ENCODE data around the gene RIIAD1.
"Not testable (repeated sequence)": the region's sequence is repeated elsewhere in the genome, so short reads cannot be mapped to it uniquely, and the experiment has no call there.

Gene RIIAD1

GRCh38 chr1:151733126-151733525, 11.8 kb downstream of the RIIAD1 start:
- CTCF ChIA-PET = interaction anchor here (0.6 to 2.6 kb wide), 2 partner anchors 8 to 139 kb away, joined by 4 to 16 read pairs; no protein-coding TSS in a partner anchor
- DNase-seq (ENCODE audit: extremely low spot score) = no peak
- POLR2A ChIA-PET = no interaction called here
- TF ChIP-seq SUZ12 (IDR thresholded peaks at IDR 0.05) (no peak), ARNT (IDR thresholded peaks at IDR 0.05) (no peak), ELF4 (IDR thresholded peaks at IDR 0.05) (no peak), HDGF (IDR thresholded peaks at IDR 0.05; ENCODE audit: borderline replicate concordance) (no peak), CTBP1 (IDR thresholded peaks at IDR 0.05; ENCODE audit: borderline replicate concordance) (no peak), FOXK2 (IDR thresholded peaks at IDR 0.05) (no peak), PKNOX1 (IDR thresholded peaks at IDR 0.05) (no peak), TARDBP (IDR thresholded peaks at IDR 0.05) (no peak), FOXA1 (IDR thresholded peaks at IDR 0.05) (no peak), NFRKB (IDR thresholded peaks at IDR 0.05) (no peak), FOXM1 (IDR thresholded peaks at IDR 0.05; ENCODE audit: borderline replicate concordance) (no peak), ZNF384 (IDR thresholded peaks at IDR 0.05) (no peak), L3MBTL2 (conservative IDR thresholded peaks at IDR 0.05) (no peak), SP1 (IDR thresholded peaks at IDR 0.05) (no peak), LEF1 (IDR thresholded peaks at IDR 0.05; ENCODE audit: borderline replicate concordance) (no peak), BHLHE40 (IDR thresholded peaks at IDR 0.05; ENCODE audit: borderline replicate concordance) (no peak)

- POLR2A ChIA-PET; DNase-seq (ENCODE audit: extremely low spot score): not testable (repeated sequence)
- CTCF ChIA-PET = interaction anchor here (0.8 to 2.6 kb wide), 7 partner anchors 11 to 393 kb away, joined by 3 to 16 read pairs (median 6); partner anchors contain the start of genes CELF3 and TUFT1
These were observed 12.7 kb downstream of the RIIAD1 start for GRCh38 chr1:151733995-151734394.

GRCh38 chr1:151737026-151737425, 15.7 kb downstream of the RIIAD1 start:
- CTCF ChIA-PET = no interaction called here
- no peak for DNase-seq (ENCODE audit: extremely low spot score)

DNA sequence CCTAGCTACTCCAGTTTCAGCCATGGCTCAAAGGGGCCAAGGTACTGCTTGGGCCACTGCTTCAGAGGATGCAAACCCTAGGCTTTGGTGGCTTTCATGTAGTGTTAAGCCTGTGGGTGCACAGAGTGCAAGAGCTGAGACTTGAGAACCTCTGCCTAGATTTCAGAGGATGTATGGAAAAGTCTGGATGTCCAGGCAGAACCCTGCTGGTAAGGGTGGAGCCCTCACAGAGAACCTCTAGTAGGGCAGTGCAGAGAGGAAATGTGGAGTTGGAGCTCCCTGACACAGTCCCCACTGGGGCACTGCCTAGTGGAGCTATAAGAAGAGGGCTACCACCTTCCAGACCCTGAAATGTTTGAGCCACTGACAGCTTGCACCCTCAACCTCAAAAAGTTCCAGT, 16.2 kb downstream of the RIIAD1 start:
- no peak for DNase-seq (ENCODE audit: extremely low spot score)
- ChIA-PET POLR2A (no interaction called here), CTCF (no interaction called here)
- TF ChIP-seq FOXA1 (IDR thresholded peaks at IDR 0.05) (no peak), NFRKB (IDR thresholded peaks at IDR 0.05) (no peak), BHLHE40 (IDR thresholded peaks at IDR 0.05; ENCODE audit: borderline replicate concordance) (no peak), FOXM1 (IDR thresholded peaks at IDR 0.05; ENCODE audit: borderline replicate concordance) (no peak), TARDBP (IDR thresholded peaks at IDR 0.05) (no peak), LEF1 (IDR thresholded peaks at IDR 0.05; ENCODE audit: borderline replicate concordance) (no peak), PKNOX1 (IDR thresholded peaks at IDR 0.05) (no peak), HDGF (IDR thresholded peaks at IDR 0.05; ENCODE audit: borderline replicate concordance) (no peak), L3MBTL2 (conservative IDR thresholded peaks at IDR 0.05) (no peak), SUZ12 (IDR thresholded peaks at IDR 0.05) (no peak), SP1 (IDR thresholded peaks at IDR 0.05) (no peak), ARNT (IDR thresholded peaks at IDR 0.05) (no peak), FOXK2 (IDR thresholded peaks at IDR 0.05) (no peak), CTBP1 (IDR thresholded peaks at IDR 0.05; ENCODE audit: borderline replicate concordance) (no peak), ZNF384 (IDR thresholded peaks at IDR 0.05) (no peak), ELF4 (IDR thresholded peaks at IDR 0.05) (no peak)

More at GRCh38 chr1:151737026-151737425, 15.7 kb downstream of the RIIAD1 start:
- POLR2A ChIA-PET = no interaction called here
- TF ChIP-seq L3MBTL2 (conservative IDR thresholded peaks at IDR 0.05) (no peak), CTBP1 (IDR thresholded peaks at IDR 0.05; ENCODE audit: borderline replicate concordance) (no peak), SUZ12 (IDR thresholded peaks at IDR 0.05) (no peak), ZNF384 (IDR thresholded peaks at IDR 0.05) (no peak), TARDBP (IDR thresholded peaks at IDR 0.05) (no peak), SP1 (IDR thresholded peaks at IDR 0.05) (no peak), ARNT (IDR thresholded peaks at IDR 0.05) (no peak), LEF1 (IDR thresholded peaks at IDR 0.05; ENCODE audit: borderline replicate concordance) (no peak), PKNOX1 (IDR thresholded peaks at IDR 0.05) (no peak), FOXA1 (IDR thresholded peaks at IDR 0.05) (no peak), NFRKB (IDR thresholded peaks at IDR 0.05) (no peak)

DNA sequence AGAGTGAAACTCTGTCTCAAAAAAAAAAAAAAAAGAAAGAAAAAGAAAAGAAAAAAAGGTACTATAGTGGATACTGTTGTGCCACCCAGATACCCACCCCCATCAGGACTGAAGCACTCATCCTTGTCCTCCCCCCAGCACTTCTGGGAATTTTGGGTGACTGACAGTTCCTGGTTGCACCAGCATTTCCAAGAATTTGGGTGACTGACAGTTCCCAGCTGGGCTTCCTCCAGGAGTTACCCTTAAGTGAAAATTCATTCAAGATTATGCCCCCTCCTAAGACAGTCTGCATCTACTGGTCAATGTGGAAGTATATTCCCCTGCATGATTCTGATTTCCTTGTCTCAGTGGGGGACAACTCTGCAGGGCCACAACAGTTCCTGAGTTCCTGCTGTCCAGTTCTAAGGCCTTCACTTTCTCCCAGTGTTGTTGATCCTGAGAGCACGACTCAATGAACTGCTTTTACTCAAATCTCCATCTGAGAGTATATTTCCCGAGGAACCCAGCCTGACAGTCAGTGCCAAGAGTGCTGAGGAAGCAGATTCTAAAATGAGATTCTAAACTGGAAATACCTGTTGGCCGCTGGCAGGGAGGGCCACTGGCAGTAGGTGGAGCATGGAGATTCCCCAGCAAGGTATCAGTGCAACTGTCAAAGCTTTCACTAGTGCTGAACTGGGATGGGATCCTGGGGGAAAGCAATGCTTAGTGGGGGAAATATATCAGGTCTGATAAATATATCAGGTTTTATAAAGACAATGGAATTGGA, 18.5 kb downstream of the RIIAD1 start:
- TF ChIP-seq HDGF (IDR thresholded peaks at IDR 0.05; ENCODE audit: borderline replicate concordance) (no peak), SP1 (IDR thresholded peaks at IDR 0.05) (no peak), NFRKB (IDR thresholded peaks at IDR 0.05) (no peak), TARDBP (IDR thresholded peaks at IDR 0.05) (no peak), FOXK2 (IDR thresholded peaks at IDR 0.05) (no peak), SUZ12 (IDR thresholded peaks at IDR 0.05) (no peak), ELF4 (IDR thresholded peaks at IDR 0.05) (no peak), ARNT (IDR thresholded peaks at IDR 0.05) (no peak)
- no peak for DNase-seq (ENCODE audit: extremely low spot score)
- POLR2A ChIA-PET = no interaction called here
- CTCF ChIA-PET = interaction anchor here (0.5 kb wide), 1 partner anchor 323 kb away, joined by 3 read pairs; no protein-coding TSS in a partner anchor

- ChIA-PET CTCF (no interaction called here), POLR2A (no interaction called here)
- TF ChIP-seq SP1 (IDR thresholded peaks at IDR 0.05) = no peak
- TF ChIP-seq ZNF384 (IDR thresholded peaks at IDR 0.05) = no peak
- TF ChIP-seq FOXA1 (IDR thresholded peaks at IDR 0.05) = no peak
- TF ChIP-seq BHLHE40 (IDR thresholded peaks at IDR 0.05; ENCODE audit: borderline replicate concordance) = no peak
- no peak for TF ChIP-seq ARNT (IDR thresholded peaks at IDR 0.05)
- TF ChIP-seq TARDBP (IDR thresholded peaks at IDR 0.05) = no peak
- TF ChIP-seq L3MBTL2 (conservative IDR thresholded peaks at IDR 0.05) = no peak
- no peak for TF ChIP-seq PKNOX1 (IDR thresholded peaks at IDR 0.05)
- no peak for TF ChIP-seq SUZ12 (IDR thresholded peaks at IDR 0.05)
- TF ChIP-seq HDGF (IDR thresholded peaks at IDR 0.05; ENCODE audit: borderline replicate concordance) = no peak
- TF ChIP-seq ELF4 (IDR thresholded peaks at IDR 0.05) = no peak
- no peak for TF ChIP-seq FOXM1 (IDR thresholded peaks at IDR 0.05; ENCODE audit: borderline replicate concordance)
- TF ChIP-seq CTBP1 (IDR thresholded peaks at IDR 0.05; ENCODE audit: borderline replicate concordance) = no peak
- no peak for TF ChIP-seq NFRKB (IDR thresholded peaks at IDR 0.05)
- no peak for TF ChIP-seq FOXK2 (IDR thresholded peaks at IDR 0.05)
- TF ChIP-seq LEF1 (IDR thresholded peaks at IDR 0.05; ENCODE audit: borderline replicate concordance) = no peak
- DNase-seq (ENCODE audit: extremely low spot score) = no peak
These were observed 20.2 kb downstream of the RIIAD1 start for GRCh38 chr1:151741516-151741915.

Data from HEK293T (cell line).